HepG2 (cell line): ENCODE results near the gene SMIM1. TPM values are rescaled to one million over a fixed set of nuclear protein-coding genes. Genes with fewer than 3 reads are reported as not detected.

Experiments used
- HNF1B ChIP-seq: sonication (generic); formaldehyde crosslinking; IDR thresholded peaks from 2 replicates; pipeline ENCODE4 v1.5.1; 2020; ENCODE audit warnings: mild to moderate bottlenecking, moderate library complexity, missing genetic modification reagents
- SP4 ChIP-seq: sonication (generic); formaldehyde crosslinking; IDR thresholded peaks from 2 replicates; pipeline ENCODE4 v1.8.1; 2023; ENCODE audit warnings: mild to moderate bottlenecking, missing genetic modification reagents
- SRSF1 ChIP-seq: fragments of 200-400 bp; formaldehyde crosslinking; optimal IDR thresholded peaks from 2 replicates; pipeline ENCODE3; 2017; ENCODE audit warnings: mild to moderate bottlenecking, low read depth, low read length, moderate library complexity
- STAT5B ChIP-seq: sonication (generic); formaldehyde crosslinking; IDR thresholded peaks from 2 replicates; pipeline ENCODE4 v1.4.0; 2020; ENCODE audit warnings: missing genetic modification reagents
- polyA plus RNA-seq, 8 experiments: library from polyadenylated mRNA; depleted of rRNA in 3 of 8; stranded (reverse) in 7 of 8; unstranded in 1 of 8; fragments of >200 nt; fragmentation: Illumina TruSeq in 4 of 8; extraction: Trizol in 4 of 8; gene quantifications; 2 replicates each; pipeline versions ENCODE4 v1.2.1 to v1.2.3, GENCODE V29; 2011 to 2016; ENCODE audit warnings: low read depth in 4 of 8, missing spikeins in 1 of 8, mixed read lengths in 1 of 8; ENCODE audit not compliant: insufficient read depth in 1 of 8
- total RNA-seq, 5 experiments: library from RNA; depleted of rRNA; stranded (reverse); fragments of >200 nt; fragmentation: Illumina TruSeq; extraction: Trizol; gene quantifications; 2 replicates each; pipeline ENCODE4 v1.2.3, GENCODE V29; 2016; ENCODE audit warnings: low read depth in 1 of 5
- TF ChIP-seq, protein P1 (sequence below): sonication (generic); formaldehyde crosslinking; IDR thresholded peaks from 2 replicates; pipeline ENCODE4 v1.4.0; 2020; ENCODE audit warnings: missing genetic modification reagents, borderline replicate concordance
- TF ChIP-seq, protein P2 (sequence below): IDR thresholded peaks from 2 replicates; pipeline ENCODE4 v1.6.1; 2016; ENCODE audit warnings: control low read depth

The SMIM1 gene
- total and polyA plus RNA-seq, 2 of the 13 experiments (the other 11 are each of a cell fraction or from before 2014, with no cell fraction given) = 12.4 to 56.3 TPM

GRCh38 chr1:3770047-3770765 lies 2.3 kb upstream of the SMIM1 start (continued):
- TF ChIP-seq HNF1B (CRISPR knock-in tag) (no peak), STAT5B (CRISPR knock-in tag) (no peak), SRSF1 (no peak), SP4 (CRISPR knock-in tag) (no peak)
- TF ChIP-seq, protein P1, sequence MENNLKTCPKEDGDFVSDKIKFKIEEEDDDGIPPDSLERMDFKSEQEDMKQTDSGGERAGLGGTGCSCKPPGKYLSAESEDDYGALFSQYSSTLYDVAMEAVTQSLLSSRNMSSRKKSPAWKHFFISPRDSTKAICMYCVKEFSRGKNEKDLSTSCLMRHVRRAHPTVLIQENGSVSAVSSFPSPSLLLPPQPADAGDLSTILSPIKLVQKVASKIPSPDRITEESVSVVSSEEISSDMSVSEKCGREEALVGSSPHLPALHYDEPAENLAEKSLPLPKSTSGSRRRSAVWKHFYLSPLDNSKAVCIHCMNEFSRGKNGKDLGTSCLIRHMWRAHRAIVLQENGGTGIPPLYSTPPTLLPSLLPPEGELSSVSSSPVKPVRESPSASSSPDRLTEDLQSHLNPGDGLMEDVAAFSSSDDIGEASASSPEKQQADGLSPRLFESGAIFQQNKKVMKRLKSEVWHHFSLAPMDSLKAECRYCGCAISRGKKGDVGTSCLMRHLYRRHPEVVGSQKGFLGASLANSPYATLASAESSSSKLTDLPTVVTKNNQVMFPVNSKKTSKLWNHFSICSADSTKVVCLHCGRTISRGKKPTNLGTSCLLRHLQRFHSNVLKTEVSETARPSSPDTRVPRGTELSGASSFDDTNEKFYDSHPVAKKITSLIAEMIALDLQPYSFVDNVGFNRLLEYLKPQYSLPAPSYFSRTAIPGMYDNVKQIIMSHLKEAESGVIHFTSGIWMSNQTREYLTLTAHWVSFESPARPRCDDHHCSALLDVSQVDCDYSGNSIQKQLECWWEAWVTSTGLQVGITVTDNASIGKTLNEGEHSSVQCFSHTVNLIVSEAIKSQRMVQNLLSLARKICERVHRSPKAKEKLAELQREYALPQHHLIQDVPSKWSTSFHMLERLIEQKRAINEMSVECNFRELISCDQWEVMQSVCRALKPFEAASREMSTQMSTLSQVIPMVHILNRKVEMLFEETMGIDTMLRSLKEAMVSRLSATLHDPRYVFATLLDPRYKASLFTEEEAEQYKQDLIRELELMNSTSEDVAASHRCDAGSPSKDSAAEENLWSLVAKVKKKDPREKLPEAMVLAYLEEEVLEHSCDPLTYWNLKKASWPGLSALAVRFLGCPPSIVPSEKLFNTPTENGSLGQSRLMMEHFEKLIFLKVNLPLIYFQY (CRISPR knock-in tag) = no peak
- TF ChIP-seq, protein P2, sequence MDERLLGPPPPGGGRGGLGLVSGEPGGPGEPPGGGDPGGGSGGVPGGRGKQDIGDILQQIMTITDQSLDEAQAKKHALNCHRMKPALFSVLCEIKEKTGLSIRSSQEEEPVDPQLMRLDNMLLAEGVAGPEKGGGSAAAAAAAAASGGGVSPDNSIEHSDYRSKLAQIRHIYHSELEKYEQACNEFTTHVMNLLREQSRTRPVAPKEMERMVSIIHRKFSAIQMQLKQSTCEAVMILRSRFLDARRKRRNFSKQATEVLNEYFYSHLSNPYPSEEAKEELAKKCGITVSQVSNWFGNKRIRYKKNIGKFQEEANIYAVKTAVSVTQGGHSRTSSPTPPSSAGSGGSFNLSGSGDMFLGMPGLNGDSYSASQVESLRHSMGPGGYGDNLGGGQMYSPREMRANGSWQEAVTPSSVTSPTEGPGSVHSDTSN (CRISPR knock-in tag) = no peak
